Ovary (tissue), 9 donors: ENCODE measurements around the gene CD300H. TPM values are rescaled to one million over a fixed set of nuclear protein-coding genes. Genes with fewer than 3 reads are reported as not detected.
A peak's percentile ranks its signal among the peaks of the same experiment; 100 is the strongest.

ENCODE experiments used
- DNase-seq, 5 donors: peaks; one replicate each; pipeline ENCODE4 v3.0.0-alpha.2; 2019 to 2020
- H3K27ac ChIP-seq, 2 donors: fragments of 200-600 bp; one replicate each; pipeline versions ENCODE4 v1.5.1 to v1.8.0; 2019 to 2022
- H3K27me3 ChIP-seq: fragments of 200-600 bp; one replicate; pipeline ENCODE4 v1.8.0; 2022
- H3K36me3 ChIP-seq: fragments of 200-600 bp; sonication (generic); one replicate; pipeline ENCODE4 v1.5.1; 2019
- H3K4me1 ChIP-seq: one replicate; pipeline ENCODE4 v1.8.1; 2013; ENCODE audit warnings: mild to moderate bottlenecking, moderate library complexity; ENCODE audit not compliant: insufficient read depth
- H3K4me3 ChIP-seq: fragments of 200-600 bp; sonication (generic); one replicate; pipeline ENCODE4 v1.5.1; 2017
- H3K9me3 ChIP-seq, 2 donors: fragments of 200-600 bp in 1 of 2; sonication (generic) in 1 of 2; one replicate each; pipeline versions ENCODE4 v1.5.1 to v1.8.1; 2013 to 2019; ENCODE audit warnings: mild to moderate bottlenecking in 1 of 2, moderate library complexity in 1 of 2
- EP300 ChIP-seq: sonication (generic); formaldehyde crosslinking; IDR thresholded peaks from one replicate; pipeline ENCODE4 v1.6.1; 2017; ENCODE audit warnings: antibody characterized with exemption
- POLR2A ChIP-seq: fragments of 450-650 bp; IDR thresholded peaks from one replicate; pipeline ENCODE4 v1.6.1; 2017; ENCODE audit warnings: antibody characterized with exemption, mild to moderate bottlenecking, moderate library complexity
- WGBS, 3 donors: extraction: QIAGEN DNeasy Blood & Tissue Kit in 1 of 3; methylation state at CpG; one replicate each; pipeline versions ENCODE4 v1.1.5 to v1.1.7; 2013 to 2017; 5-methylcytosine and 5-hydroxymethylcytosine counted together
- intact Hi-C, 4 donors: fragments of 100-400 bp; cut with DNase I; formaldehyde crosslinking; loops; one replicate each; pipeline versions ENCODE4 v1.11.0 to v1.15.1; 2022 to 2023
- polyA plus RNA-seq, 2 donors: library from polyadenylated mRNA; stranded (reverse); fragments of 200-250 nt in 1 of 2; fragments of 350-450 nt in 1 of 2; fragmentation: Illumina TruSeq in 1 of 2; extraction: RNeasy Lipid Tissue Mini Kit (QIAGEN cat#74804) in 1 of 2; gene quantifications; one replicate each; pipeline ENCODE4 v1.2.3, GENCODE V29; 2013 to 2014
- total RNA-seq, 7 donors: library from RNA; depleted of rRNA in 2 of 7; stranded (reverse); fragments of >200 nt in 2 of 7; fragmentation: NEBNext Ultra II Directional in 3 of 7; extraction: Animal tissue kit (Norgen Biotek cat#: 25700) in 3 of 7; gene quantifications; one replicate each; pipeline versions ENCODE4 v1.1.0 to v1.2.4, GENCODE V29; 2016 to 2023
- TF ChIP-seq, protein P1 (sequence below), 3 donors: fragments of 450-650 bp in 2 of 3; fragments of 200-600 bp in 1 of 3; IDR thresholded peaks; one replicate each; pipeline versions ENCODE4 v1.5.1 to v1.8.0; 2016 to 2022; ENCODE audit warnings: antibody characterized with exemption in 3 of 3, mild to moderate bottlenecking in 1 of 3
- donor health status: DM: no; HTN: no; CAD: no; lungs with moderate emphysema.
- donor health status: DM: no; HTN: no; CAD: no.
- donor health status: Bipolar disorder and iron deficiency.
- donor health status: DM: yes; HTN: yes; CAD: no.
- donor health status: DM: no; HTN: no; CAD: no.
- donor health status: DM: yes; HTN: yes; CAD: no.

CD300H gene
- total and polyA plus RNA-seq, 9 donors: not detected

DNA sequence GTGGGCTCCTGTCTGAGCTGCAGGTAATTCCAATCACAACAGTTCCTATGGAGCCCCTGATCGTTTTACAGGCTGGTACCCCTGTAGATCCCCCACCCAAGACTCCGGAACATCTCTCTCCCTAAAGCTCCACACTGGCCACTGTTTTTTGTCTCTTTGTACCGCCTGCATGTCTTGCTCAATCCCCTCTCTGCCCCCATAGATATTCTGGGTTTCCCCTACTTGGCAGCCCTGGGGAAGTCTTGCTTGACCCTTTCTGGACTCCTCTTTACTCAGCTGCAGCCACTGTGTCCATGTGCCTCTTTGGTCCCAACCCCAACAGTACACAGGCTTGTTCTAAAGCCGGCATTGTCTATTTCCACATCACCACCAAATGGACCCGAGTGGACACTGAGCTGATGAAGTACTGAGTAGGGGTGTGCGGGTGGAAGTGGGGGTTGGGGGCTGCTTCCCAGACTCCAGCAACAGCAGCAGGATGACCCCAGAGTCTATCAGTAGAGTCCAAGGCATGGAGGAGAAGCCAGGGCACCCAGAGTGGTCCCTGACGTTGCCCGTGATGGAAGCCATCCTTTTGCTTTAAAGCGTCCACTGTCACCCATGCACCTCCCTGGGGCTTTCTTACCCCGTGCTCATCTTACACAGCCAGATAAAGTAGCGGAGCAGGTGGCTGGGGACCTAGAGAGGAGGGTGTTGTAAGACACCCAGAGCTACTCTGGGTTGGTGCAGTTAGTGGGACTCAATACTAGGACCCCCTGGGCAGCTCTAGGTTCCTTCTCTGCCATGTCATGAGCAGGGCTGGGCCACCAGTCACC, 42.5 kb downstream of the CD300H start:
- intact Hi-C loops: no loop called here
- H3K27ac ChIP-seq: no peak overlapping the region
- no peaks in the 10 kb centered on the region for H3K36me3 ChIP-seq
- DNase-seq: peak in 1 of 5 donors; percentile 3
- TF ChIP-seq, protein P1, sequence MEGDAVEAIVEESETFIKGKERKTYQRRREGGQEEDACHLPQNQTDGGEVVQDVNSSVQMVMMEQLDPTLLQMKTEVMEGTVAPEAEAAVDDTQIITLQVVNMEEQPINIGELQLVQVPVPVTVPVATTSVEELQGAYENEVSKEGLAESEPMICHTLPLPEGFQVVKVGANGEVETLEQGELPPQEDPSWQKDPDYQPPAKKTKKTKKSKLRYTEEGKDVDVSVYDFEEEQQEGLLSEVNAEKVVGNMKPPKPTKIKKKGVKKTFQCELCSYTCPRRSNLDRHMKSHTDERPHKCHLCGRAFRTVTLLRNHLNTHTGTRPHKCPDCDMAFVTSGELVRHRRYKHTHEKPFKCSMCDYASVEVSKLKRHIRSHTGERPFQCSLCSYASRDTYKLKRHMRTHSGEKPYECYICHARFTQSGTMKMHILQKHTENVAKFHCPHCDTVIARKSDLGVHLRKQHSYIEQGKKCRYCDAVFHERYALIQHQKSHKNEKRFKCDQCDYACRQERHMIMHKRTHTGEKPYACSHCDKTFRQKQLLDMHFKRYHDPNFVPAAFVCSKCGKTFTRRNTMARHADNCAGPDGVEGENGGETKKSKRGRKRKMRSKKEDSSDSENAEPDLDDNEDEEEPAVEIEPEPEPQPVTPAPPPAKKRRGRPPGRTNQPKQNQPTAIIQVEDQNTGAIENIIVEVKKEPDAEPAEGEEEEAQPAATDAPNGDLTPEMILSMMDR (IDR thresholded peaks at IDR 0.05): no peak
- TF ChIP-seq POLR2A: no peak
- TF ChIP-seq EP300: no peak
- WGBS, 3 donors: 76 to 85% (median 77%) methylated on average over 11 of the region's 11 CpGs
- no peaks in the 10 kb centered on the region for H3K9me3 ChIP-seq
- no peaks in the 10 kb centered on the region for H3K27me3 ChIP-seq
- no peaks in the 10 kb centered on the region for H3K4me1 ChIP-seq
- H3K4me3 ChIP-seq: no peak overlapping the region

DNA sequence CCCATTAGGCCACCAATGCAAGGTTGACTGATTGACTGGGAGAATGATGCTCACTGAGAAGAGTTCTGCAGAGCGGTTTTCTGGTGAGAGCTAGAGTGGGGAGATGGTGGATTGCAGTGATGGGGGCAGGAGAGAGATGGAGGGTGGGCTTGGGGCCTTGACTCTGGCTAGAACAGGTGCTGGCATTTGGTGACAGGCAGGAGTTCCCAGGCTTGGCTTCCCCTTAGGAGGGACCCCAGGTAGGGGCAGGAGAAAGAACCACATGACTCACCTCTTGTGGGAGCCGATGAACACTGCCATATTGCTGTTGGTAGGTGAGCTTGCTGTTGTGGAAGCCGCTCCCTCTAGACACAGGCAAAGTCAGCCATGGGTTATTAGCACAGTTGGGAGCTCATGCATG, 44.0 kb downstream of the CD300H start:
- no peaks in the 10 kb centered on the region for H3K9me3 ChIP-seq
- intact Hi-C loops: no loop called here
- H3K4me3 ChIP-seq: no peak overlapping the region
- no peaks in the 10 kb centered on the region for H3K27me3 ChIP-seq
- whole genome bisulfite sequencing, 3 donors: 80 to 89% (median 88%) methylated on average over 3 of the region's 3 CpGs
- TF ChIP-seq POLR2A: no peak
- TF ChIP-seq EP300: no peak
- TF ChIP-seq, protein P1 (IDR thresholded peaks at IDR 0.05): no peak
- no peak overlapping the region for H3K27ac ChIP-seq
- H3K4me1 ChIP-seq: no peaks in the 10 kb centered on the region
- DNase-seq: no peak
- H3K36me3 ChIP-seq: no peaks in the 10 kb centered on the region

DNA sequence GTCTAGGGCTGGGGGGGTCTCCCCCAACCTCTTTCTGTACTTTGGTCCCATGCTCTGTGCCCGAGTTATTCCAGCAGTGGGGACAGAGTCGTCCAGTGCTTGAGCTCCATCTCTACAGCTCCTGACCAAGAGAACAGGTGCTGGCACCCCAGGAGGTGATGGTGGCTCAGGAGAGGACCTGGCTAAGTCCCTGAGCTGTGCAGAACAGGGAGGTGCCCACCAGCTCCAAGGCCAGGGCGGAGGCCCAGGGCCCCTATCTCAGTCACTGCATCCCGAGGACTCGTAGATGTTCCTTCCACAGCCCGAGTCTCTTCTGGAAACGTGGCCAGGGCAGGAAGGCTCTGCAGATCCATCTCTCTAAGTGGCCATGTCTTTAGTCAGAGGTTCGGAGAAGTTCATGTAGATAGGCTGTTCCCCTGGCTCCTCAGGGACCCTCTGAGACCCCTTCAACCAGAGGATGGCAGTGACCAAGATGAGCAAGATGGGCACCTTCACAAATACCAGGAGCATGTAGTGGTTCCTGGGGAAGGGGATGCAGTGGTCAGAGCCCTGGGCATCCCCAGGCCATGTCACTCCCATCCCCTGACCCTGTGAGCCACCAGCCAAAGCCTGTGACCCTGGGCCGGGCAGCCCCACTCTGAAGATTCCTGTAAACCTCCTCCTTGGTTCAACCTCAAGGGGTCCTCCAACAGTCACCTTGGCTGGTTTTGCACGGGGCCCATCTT, 44.8 kb downstream of the CD300H start:
- H3K36me3 ChIP-seq: no peaks in the 10 kb centered on the region
- TF ChIP-seq, protein P1 (IDR thresholded peaks at IDR 0.05): no peak
- intact Hi-C loops: no loop called here
- no peaks in the 10 kb centered on the region for H3K9me3 ChIP-seq
- no peak overlapping the region for H3K27ac ChIP-seq
- 75 to 80% (median 77%) methylated on average over 10 of the region's 10 CpGs for WGBS, 3 donors
- H3K4me3 ChIP-seq: no peak overlapping the region
- DNase-seq: no peak
- H3K27me3 ChIP-seq: no peaks in the 10 kb centered on the region
- H3K4me1 ChIP-seq: no peaks in the 10 kb centered on the region

DNA sequence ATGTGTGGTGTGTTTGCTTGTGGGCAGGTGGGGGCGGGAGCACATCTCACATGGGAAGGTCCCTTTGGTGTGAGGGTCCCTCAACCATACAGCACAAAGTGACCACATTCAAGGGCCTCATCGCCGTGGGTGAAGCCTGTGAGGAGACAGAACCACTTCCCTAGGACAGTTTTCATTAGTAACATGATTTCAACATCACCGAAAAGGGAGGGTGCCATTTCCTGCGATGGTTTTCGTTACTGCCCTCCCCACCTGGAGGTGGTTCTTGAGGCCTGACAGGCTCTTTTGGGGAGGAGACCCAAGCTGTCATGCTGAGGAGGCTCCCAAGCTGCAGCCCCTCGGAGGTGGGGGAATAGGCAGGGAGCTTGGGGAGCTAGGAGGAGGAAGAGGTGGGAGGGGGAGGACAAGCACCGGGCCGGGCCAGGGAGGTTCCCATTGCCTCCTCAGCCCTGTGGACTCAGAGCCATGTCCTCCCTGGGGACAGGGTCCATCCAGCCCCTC, 45.6 kb downstream of the CD300H start:
- TF ChIP-seq EP300 (no peak), POLR2A (no peak)
- TF ChIP-seq, protein P1 (IDR thresholded peaks at IDR 0.05): no peak
- H3K27ac ChIP-seq: no peak overlapping the region
- no peak for DNase-seq
- intact Hi-C loops: no loop called here
- no peaks in the 10 kb centered on the region for H3K27me3 ChIP-seq
- H3K36me3 ChIP-seq: no peaks in the 10 kb centered on the region
- H3K4me3 ChIP-seq: no peak overlapping the region
- no peaks in the 10 kb centered on the region for H3K4me1 ChIP-seq
- WGBS, 3 donors: 79 to 89% (median 82%) methylated on average over 9 of the region's 9 CpGs
- H3K9me3 ChIP-seq: no peaks in the 10 kb centered on the region
